ENCODE data around the gene SLC9B1.
"Not testable (repeated sequence)": the region's sequence is repeated elsewhere in the genome, so short reads cannot be mapped to it uniquely, and the experiment has no call there.

Gene SLC9B1

DNA sequence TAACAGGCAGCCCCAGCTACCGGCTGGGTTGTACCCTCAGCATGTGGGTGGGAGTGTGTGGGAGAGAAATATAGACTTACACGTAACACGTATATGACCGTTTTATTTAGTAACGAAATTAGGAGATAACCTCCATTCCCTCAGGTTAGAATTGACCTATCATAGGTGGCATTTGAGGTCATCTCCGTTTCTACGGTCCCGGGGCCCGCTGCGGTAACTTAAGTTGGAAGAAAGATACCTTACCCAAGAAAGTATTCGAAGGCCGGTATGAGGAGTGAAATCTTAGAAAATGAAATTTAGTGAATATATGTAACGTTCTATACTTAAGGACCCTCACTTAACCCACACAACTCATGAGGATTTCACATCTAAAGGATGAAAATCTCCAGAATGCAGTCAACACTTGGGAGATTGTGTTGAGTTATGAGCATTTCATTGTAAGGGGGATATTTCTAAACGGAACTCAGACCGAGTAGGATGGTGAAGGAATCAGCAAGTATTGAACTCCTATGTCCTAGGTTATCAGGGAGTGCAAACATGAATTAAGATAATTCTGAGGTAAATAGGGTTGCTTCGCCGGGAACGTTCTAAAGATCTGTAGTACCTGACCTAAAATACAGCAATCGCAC, 149.8 kb downstream of the SLC9B1 start:
- H3K27ac Mint-ChIP-seq = peak overlapping the region; percentile 99
- no peak for DNase-seq
- peaks cover 6% of the 10 kb centered on the region for H3K27me3 Mint-ChIP-seq (ENCODE audit: low read depth, poor library complexity)

DNA sequence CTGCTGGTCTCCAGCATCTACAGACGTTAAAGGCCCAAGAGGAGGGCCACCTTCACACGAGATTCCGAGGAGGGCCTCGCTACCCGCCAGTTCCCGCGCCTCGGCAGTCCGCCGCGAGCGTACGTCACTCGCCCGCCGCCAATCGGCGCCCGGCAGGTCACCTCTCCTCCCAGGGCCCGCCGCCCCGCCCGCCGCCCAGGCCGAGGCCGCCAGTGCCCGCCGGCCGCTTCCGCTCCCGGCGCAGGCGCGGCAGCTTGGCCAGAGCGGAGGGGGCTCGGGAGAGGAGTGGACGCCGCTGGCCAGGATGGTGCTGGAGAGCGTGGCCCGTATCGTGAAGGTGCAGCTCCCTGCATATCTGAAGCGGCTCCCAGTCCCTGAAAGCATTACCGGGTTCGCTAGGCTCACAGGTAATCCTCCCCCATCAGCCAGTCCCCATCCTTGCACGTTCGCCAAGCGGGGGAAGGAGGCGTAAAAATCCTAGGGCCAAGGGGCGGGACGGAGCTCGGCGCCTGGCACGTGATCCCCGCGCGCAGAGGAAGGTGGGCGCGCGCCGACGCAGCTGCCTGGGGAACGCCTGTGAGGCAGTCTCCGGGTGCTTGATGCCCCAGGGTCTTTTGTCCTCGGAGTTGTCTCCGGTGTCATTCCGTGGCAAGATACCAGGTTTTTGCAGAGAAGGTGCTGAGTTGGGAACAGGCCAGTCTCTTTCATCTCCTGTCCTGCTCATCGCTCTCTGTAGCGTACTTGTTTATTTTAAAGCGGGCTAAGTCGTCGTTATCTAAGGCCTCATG, 150.5 kb downstream of the SLC9B1 start, which contains the start of gene CISD2:
TSS of gene CISD2 (plus strand) at position 212 of the 788 bp plus-strand sequence. CDS start at position 305, 93 bp downstream.
- H3K36me3 Mint-ChIP-seq (ENCODE audit: low read depth) = peaks cover 52% of the 10 kb centered on the region
- H3K4me3 Mint-ChIP-seq = peak within 1 kb of the TSS; percentile 94
- peaks cover 50% of the 10 kb centered on the region for H3K4me1 Mint-ChIP-seq
- DNase-seq = peak; percentile 90
- peak within 1 kb of the TSS; percentile 99 for H3K27ac Mint-ChIP-seq
- peaks cover 20% of the 10 kb centered on the region for H3K9me3 Mint-ChIP-seq
- H3K27me3 Mint-ChIP-seq (ENCODE audit: low read depth, poor library complexity) = peaks cover 6% of the 10 kb centered on the region
- TF ChIP-seq, protein P1, sequence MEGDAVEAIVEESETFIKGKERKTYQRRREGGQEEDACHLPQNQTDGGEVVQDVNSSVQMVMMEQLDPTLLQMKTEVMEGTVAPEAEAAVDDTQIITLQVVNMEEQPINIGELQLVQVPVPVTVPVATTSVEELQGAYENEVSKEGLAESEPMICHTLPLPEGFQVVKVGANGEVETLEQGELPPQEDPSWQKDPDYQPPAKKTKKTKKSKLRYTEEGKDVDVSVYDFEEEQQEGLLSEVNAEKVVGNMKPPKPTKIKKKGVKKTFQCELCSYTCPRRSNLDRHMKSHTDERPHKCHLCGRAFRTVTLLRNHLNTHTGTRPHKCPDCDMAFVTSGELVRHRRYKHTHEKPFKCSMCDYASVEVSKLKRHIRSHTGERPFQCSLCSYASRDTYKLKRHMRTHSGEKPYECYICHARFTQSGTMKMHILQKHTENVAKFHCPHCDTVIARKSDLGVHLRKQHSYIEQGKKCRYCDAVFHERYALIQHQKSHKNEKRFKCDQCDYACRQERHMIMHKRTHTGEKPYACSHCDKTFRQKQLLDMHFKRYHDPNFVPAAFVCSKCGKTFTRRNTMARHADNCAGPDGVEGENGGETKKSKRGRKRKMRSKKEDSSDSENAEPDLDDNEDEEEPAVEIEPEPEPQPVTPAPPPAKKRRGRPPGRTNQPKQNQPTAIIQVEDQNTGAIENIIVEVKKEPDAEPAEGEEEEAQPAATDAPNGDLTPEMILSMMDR (IDR thresholded peaks at IDR 0.05) = no peak

More for the DNA sequence above, 149.8 kb downstream of the SLC9B1 start:
- Mint-ChIP-seq H3K4me1 (peaks cover 50% of the 10 kb centered on the region), H3K9me3 (peaks cover 26% of the 10 kb centered on the region), H3K4me3 (peak overlapping the region; percentile 94), H3K36me3 (ENCODE audit: low read depth) (peaks cover 55% of the 10 kb centered on the region)
- TF ChIP-seq, protein P1 (IDR thresholded peaks at IDR 0.05) = no peak

DNA sequence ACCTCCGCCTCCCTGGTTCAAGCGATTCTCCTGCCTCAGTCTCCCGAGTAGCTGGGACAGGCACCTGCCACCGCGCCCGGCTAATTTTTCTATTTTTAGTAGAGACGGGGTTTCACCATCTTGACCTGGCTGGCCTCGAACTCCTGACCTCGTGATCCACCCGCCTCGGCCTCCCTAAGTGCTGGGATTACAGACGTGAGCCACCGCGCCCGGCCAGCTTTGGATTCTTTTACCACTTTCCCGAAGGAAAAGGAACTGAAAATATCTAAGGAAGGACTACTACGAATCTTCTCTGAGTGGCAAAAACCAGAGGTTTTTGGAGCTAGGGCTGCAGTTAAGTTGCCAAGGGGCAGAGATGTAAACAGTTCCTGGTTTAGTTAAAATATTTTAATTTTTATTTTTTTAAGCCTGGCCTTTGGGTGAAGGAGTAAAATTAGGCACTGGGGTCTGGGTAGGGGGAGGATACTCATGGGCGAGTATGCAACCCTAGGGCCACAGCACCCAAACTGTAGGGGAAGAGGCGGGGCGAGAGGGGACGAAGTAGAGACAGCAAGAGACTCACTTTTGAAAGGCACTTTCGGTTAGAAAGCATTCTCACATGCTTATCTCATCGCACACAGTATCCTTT, 151.2 kb downstream of the SLC9B1 start:
- Mint-ChIP-seq H3K4me3 (peak overlapping the region; percentile 79), H3K4me1 (peaks cover 50% of the 10 kb centered on the region), H3K36me3 (ENCODE audit: low read depth) (peaks cover 52% of the 10 kb centered on the region), H3K27me3 (ENCODE audit: low read depth, poor library complexity) (peaks cover 10% of the 10 kb centered on the region), H3K9me3 (peaks cover 19% of the 10 kb centered on the region), H3K27ac (peak overlapping the region; percentile 95)
- DNase-seq = peak; percentile 3
- TF ChIP-seq, protein P1 (IDR thresholded peaks at IDR 0.05) = no peak

DNA sequence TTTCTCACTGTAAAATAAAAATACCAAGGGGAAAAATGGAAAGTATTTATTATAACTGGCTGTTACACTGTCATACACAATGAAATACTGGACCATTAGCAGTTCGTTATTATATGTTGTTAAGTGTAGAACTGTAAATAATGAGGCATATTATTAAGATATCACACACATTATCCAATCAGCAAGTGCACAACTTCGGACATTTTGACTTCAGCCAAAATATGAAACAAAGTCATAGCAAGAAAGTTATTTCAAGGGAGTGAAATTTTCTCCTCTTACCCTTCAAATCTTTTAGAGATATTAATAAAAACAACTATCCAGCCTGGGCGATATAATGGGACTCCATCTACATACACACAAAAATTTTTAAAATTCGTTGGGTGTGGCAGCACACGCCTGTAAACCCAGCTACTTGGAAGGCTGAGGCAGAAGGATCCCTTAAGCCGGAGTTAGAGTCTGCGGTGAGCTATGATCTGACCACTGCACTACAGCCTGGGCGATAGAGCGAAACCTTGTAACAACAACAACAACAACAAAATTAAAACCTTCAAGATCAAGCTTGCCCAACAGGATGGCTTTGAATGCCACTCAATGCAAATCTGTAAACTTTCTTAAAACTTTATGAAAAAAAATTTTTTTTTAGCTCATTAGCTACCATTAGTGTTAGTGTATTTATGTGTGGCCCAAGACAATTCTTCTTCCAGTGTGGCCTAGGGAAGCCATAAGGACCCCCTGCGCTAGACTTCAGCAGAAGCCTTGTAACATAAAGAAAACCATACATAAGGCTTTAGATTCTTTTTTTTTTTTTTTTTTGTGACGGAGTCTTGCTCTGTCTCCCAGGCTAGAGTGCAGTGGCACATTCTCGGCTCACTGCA, 152.0 kb downstream of the SLC9B1 start:
- peaks cover 50% of the 10 kb centered on the region for H3K4me1 Mint-ChIP-seq
- TF ChIP-seq, protein P1 (IDR thresholded peaks at IDR 0.05) = no peak
- no peak overlapping the region for H3K27ac Mint-ChIP-seq
- H3K4me3 Mint-ChIP-seq = peak overlapping the region; percentile 42
- peaks cover 7% of the 10 kb centered on the region for H3K27me3 Mint-ChIP-seq (ENCODE audit: low read depth, poor library complexity)
- H3K36me3 Mint-ChIP-seq (ENCODE audit: low read depth) = peaks cover 52% of the 10 kb centered on the region
- peaks cover 20% of the 10 kb centered on the region for H3K9me3 Mint-ChIP-seq
- DNase-seq = no peak

DNA sequence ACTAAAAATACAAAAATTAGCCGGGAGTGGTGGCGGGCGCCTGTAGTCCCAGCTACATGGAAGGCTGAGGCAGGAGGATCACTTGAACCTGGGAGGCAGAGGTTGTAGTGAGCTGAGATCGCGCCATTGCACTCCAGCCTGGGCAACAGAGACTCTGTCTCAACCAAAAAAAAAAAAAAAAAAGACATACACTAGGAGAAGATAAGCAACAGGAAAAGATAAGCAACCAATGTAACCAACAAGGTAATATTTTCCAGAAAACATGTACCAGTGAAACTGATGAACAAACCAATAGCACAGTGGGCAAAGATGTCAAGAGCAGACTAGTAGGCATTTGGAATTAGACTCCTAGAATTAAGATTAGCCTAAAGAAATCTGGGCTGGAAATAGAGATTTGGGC, 154.2 kb downstream of the SLC9B1 start:
- DNase-seq; H3K27me3 Mint-ChIP-seq (ENCODE audit: low read depth, poor library complexity); H3K27ac Mint-ChIP-seq; H3K4me3 Mint-ChIP-seq: not testable (repeated sequence)
- Mint-ChIP-seq H3K36me3 (ENCODE audit: low read depth) (peaks cover 58% of the 10 kb centered on the region), H3K9me3 (peaks cover 30% of the 10 kb centered on the region), H3K4me1 (peaks cover 36% of the 10 kb centered on the region)
